Measurements from ENCODE around the gene TMCC2. TPM values are rescaled to one million over a fixed set of nuclear protein-coding genes. Genes with fewer than 3 reads are reported as not detected.

Gene TMCC2
- total RNA-seq, 1 donor from 2014 or later: 33.0 TPM

DNA sequence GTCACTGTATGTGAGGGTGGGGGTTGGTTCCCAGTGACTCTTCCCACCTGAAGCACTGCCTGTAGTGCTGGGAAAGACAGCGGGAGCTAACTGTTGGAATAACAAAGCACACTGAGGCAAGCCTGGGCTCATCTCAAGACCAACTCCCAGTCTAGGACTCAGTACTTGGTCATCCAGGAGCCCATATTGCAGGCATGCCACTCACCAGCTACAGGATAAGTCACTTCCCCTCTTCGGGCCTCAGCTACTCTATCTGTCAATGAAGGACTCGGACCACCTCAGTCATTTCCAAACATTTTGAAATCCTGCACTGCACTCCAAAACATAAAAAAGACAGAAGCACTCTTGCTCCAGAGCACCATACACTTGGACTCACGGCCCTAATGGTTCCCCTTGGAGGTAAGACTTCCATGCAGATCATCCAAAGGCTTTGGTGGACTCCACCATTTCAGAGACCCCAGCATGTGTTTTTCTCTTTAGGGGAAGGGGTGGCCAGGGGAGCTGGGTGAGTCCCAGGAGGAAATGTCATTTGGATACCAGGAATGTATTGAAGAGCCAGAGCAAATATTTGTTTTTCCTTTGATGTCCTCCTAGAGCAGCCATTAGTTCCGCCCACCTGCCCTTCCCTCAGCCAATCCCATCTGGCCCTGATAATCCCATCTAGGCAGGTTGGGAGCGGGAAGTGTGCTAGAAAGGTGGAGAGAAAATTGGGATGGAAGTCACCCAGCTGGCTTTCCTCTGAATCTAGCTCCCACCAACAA, 90.7 kb downstream of the TMCC2 start:
- no peak for FAIRE-seq
- DNase-seq (ENCODE audit: low spot score in 2 of 2): no peak

DNA sequence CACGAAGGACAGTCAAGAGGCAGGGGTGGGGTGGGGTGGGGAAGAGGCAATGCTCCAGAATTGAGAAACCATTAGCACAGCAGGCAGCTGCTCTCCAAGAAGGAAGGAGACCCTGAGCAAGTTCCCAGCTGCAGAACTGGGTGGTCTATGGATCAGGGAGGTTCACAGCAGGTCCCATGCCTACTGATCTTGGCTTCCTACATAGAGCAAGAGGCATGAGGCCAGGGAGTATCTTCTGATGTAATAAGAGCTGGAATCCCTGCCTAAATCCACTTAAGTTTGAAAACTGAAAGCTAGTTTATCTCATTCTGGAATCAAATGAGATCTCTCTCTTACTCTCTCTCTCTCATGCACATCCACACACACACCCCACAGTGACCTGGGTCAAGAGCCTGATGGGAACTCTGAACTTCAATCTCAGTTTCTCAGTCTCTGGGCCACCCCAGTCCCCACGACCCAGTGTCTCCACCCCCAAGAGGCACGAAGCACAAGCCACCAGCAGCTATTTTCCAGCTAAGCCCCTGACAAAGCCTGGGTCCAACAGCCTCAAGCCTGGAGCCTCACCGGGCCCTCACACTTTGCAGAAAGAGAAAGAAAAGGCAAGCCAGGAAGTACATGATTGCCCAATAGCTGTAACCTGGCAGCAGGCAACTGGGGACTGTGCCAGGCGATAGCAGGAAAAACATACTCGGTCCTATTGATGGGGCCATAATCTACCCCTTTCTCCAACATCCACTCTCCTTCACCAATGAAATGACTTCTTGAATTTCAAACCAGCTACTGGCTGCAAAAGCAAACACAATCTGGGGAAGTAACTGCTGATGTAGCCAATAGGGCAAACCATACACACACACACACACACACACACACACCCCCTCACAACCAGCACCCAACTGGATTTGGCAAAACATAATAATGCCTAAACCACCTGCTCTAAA, 91.6 kb downstream of the TMCC2 start:
- FAIRE-seq (no peak), DNase-seq (ENCODE audit: low spot score in 2 of 2) (no peak)

DNA sequence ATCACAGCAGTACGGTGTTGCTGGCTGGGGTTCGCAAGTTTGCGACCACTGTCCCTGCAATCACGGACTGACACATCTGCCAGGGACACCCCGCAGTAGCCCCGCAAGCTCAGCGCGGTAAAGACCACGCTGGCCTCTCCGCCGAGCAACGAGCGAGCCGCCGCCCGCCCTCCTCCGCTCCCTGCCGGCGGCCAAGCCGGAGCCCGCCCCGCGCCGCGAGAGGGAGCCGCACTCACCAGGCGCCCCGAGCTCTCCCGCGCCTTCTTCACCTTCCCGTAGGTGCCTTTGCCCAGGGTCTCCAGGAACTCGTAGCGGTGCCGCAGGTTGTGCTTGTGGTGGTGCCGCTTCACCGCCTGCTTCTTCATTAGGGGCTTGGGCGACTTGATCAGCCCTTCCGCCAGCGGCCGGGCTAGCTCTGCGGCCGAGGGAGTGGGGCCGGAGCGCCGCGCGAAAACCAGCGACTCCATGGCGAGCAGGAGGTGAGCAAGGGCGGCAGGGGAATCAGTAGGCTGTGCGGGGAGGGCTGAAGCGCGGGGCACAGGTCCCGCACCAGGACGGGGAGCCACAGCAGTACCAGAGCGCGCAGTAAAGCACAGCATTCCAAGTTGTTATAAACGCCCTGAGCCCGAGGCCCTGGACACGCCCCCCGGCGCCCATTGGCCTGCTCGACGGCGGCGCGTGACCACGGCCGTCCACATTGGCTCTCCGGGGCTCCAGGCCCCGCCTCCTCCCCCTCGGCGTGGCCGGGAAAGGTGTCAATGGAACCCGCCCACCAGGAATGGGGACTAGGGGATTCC, 93.6 kb downstream of the TMCC2 start, which contains the start of gene NUAK2:
Gene NUAK2 (minus strand): TSS at position 584 of the 797 bp plus-strand sequence. CDS start 117 bp downstream, at position 467.
- FAIRE-seq: no peak
- peak; percentile 86 to 89 for DNase-seq (ENCODE audit: low spot score in 2 of 2)

DNA sequence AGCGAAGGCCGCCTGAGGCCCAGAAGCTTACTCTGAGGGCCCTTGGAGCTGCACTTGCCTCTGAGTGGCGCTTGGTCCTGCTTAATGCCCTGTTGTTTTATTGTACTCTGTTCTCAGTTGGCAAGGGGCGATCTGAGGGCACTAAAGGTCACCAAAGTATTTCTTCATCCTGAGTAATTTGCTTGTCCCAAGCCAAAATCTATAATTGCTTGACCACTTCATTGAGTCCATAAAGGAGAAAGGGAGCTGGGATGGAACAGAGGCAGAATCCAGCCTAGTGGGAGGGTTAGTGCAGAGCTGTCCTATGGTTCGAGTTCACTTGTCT, 94.2 kb downstream of the TMCC2 start:
- FAIRE-seq (no peak), DNase-seq (ENCODE audit: low spot score in 2 of 2) (no peak)

Other genes with a start within 250 kb of the TMCC2 start
- gene CNTN2, start 184.7 kb upstream of the TMCC2 start, total RNA-seq: 17.5 TPM
- 3.3 TPM for gene TMEM81, start 143.5 kb upstream of the TMCC2 start, total RNA-seq
- gene RBBP5, start 106.0 kb upstream of the TMCC2 start, total RNA-seq: 23.2 TPM
- 18.3 TPM for gene DSTYK, start 16.2 kb upstream of the TMCC2 start, total RNA-seq
- gene NUAK2, start 93.8 kb downstream of the TMCC2 start, total RNA-seq: 0.41 TPM
- gene KLHDC8A, start 129.0 kb downstream of the TMCC2 start, total RNA-seq: 16.7 TPM
- 2.4 TPM for gene LEMD1, start 194.1 kb downstream of the TMCC2 start, total RNA-seq
- gene BLACAT1, start 228.1 kb downstream of the TMCC2 start, total RNA-seq: 0.41 TPM

All from frontal cortex (tissue), 4 donors.